ENCODE measurements around the gene CCDC27.

Gene CCDC27

DNA sequence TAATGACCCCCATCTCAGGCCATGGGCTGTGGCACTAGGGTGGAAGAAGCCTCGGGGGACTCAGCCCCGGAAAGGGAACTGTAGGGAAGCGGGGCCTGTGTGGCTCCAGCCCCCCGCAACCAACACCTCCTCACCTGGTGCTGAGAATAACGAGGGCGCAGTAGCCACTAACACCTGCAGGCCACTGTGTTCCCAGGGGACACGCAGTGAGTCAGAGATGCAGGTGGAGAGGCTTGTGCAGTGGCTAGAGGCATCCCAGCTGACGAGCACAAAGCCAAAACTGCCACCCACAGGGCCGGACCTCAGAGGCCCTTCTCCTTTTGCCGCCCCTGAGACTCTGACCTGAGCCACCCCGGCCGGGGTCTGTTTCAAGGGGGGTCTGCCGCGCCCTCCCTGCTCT, 33.5 kb upstream of the CCDC27 start:
- no peak for DNase-seq (ENCODE audit: low read depth)

DNA sequence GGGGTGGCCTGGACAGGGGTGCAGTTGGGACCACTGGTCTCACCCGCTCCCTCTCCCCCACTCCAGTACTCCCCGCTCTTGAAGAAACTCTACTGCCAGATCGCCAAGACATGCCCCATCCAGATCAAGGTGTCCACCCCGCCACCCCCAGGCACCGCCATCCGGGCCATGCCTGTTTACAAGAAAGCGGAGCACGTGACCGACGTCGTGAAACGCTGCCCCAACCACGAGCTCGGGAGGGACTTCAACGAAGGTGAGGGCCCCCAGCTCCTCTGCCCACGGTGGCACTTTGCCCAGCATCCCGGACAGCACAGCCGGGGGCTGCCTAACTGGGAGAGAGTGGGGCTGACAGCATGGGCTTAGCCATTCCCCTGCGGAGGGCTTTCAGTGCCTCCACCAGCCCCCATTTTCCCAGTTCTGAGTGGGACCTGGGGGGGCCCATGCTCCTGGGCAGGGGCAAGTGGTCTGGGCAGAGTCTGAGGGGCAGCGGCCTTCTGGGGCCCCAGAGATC, 30.2 kb upstream of the CCDC27 start:
- DNase-seq (ENCODE audit: low read depth): no peak

- no peak for DNase-seq (ENCODE audit: low read depth)
Measured at GRCh38 chr1:3722846-3723245, 29.4 kb upstream of the CCDC27 start.

DNA sequence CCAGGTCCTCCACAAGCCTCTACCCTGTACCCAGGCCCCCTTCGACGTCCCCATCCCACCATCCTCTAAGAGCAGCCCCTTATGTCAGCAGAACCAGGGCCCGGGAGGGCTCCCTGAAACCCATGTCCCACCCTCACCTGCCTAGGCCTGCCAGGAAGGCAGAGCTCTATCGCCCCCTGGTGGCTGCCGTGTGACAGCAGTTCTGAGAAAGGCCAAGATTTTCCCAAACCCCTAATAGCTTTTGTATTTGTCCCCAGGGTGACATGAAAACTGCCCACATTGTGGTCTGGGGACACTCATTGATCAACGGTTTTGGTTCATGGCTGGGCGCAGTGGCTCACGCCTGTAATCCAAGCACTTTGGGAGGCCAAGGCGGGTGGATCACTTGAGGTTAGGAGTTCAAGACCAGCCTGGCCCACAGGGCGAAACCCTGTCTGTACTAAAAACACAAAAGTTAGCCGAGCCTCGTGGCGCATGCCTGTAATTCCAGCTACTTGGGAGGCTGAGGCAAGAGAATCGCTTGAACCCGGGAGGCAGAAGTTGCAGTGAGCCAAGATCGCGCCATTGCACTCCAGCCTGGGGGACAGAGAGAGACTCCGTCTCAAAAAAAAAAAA, 27.7 kb upstream of the CCDC27 start:
- peak; percentile 57 for DNase-seq (ENCODE audit: low read depth)

- DNase-seq (ENCODE audit: low read depth): no peak
Measured at GRCh38 chr1:3725366-3725765, 26.9 kb upstream of the CCDC27 start.

- DNase-seq (ENCODE audit: low read depth): no peak
Measured at GRCh38 chr1:3727042-3727824, 25.0 kb upstream of the CCDC27 start.

GRCh38 chr1:3727825-3728776, 24.1 kb upstream of the CCDC27 start:
- no peak for DNase-seq (ENCODE audit: low read depth)

DNA sequence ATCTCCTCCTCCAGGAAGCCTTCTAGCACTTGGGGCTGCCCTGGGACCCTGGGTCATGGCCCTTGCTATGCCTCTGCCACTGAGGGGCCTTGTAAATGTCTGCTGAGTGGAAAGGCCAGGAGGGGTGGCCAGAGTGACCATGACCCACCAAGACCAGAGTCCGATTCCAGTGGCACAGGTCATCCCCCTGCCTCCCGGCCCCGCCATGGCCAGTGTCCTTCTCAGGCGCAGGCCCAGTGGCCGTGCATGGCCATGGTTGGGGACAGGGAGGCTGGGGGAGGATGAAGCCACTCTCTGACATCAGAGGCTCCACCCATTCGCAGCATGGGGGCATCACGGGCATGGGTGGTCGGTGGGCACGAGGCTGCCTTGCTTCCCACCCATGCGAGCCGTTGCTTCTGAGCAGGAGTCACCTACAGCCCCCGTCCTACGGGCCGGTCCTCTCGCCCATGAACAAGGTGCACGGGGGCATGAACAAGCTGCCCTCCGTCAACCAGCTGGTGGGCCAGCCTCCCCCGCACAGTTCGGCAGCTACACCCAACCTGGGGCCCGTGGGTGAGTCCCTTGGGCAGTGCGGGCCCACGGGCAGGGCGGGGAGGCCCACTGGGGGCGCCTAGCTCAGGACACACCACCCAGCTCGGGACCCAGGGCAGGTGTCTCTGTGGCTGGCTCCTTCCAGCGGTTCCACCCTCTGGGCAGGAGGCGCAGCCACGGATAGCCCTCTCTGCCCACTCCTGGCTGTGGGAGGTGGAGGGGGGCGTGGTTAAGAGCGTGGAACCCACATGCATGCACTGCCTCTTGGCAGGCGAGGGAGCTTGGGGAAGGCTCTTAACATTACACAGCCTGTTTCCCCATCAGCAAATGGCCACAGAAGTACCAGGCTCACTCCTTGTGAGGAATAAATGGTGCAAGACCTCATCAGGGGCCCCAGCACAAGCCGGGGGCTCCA, 22.4 kb upstream of the CCDC27 start:
- DNase-seq (ENCODE audit: low read depth): no peak

DNA sequence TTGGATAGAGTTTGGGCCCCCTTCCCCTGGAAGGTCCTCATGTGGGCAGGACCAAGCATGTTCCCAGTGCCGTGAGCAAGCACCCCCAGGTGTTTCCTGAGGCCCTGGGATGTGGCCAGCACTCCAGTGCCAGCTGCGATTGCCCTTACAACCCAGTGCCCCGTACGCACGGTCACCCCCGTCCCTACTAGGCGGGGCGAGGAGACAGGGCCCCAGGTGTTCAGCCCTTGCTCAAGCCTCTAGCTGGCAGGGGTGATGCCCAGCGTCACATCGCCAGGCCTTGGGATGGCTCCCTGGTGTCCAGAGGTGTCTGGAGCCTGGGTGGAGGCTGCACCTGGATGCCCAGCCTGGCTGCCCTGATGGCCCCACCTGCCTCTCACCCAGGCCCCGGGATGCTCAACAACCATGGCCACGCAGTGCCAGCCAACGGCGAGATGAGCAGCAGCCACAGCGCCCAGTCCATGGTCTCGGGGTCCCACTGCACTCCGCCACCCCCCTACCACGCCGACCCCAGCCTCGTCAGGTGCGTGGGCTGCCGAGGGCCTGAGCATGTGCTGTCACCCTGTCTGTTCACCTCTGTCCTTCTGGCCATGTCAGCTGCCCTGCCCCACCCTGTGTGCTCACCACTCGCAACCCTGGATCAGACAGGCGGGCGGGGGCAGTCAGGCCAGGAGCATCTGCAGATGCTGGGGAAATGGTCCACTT, 21.6 kb upstream of the CCDC27 start:
- DNase-seq (ENCODE audit: low read depth): no peak

- DNase-seq (ENCODE audit: low read depth): no peak
Measured at GRCh38 chr1:3731583-3732433, 20.4 kb upstream of the CCDC27 start.

GRCh38 chr1:3732434-3733093, 19.7 kb upstream of the CCDC27 start:
- DNase-seq (ENCODE audit: low read depth): no peak

GRCh38 chr1:3733094-3733882, 19.0 kb upstream of the CCDC27 start:
- DNase-seq (ENCODE audit: low read depth): no peak

- DNase-seq (ENCODE audit: low read depth): no peak
Measured at GRCh38 chr1:3733883-3734589, 18.2 kb upstream of the CCDC27 start.

DNA sequence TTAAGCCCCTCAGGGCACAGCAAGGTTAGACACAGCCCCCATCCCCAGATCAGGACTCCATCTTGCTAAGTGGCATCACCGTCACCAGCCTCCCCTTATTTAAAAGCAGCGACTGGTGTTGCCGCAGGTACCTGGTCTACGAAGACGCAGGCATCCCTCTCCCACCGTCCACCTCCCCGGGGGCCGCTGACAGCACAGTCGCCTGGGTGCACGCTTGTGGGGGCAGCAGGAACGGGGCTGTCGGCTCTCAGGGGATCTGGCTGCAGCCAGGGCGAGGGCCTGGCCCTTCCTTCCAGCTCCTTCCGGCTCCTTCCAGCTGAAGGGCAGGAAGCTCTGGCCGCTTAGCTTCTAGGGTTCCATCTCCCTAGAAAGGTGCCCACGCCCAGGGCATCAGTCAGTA, 17.6 kb upstream of the CCDC27 start:
- no peak for DNase-seq (ENCODE audit: low read depth)

DNA sequence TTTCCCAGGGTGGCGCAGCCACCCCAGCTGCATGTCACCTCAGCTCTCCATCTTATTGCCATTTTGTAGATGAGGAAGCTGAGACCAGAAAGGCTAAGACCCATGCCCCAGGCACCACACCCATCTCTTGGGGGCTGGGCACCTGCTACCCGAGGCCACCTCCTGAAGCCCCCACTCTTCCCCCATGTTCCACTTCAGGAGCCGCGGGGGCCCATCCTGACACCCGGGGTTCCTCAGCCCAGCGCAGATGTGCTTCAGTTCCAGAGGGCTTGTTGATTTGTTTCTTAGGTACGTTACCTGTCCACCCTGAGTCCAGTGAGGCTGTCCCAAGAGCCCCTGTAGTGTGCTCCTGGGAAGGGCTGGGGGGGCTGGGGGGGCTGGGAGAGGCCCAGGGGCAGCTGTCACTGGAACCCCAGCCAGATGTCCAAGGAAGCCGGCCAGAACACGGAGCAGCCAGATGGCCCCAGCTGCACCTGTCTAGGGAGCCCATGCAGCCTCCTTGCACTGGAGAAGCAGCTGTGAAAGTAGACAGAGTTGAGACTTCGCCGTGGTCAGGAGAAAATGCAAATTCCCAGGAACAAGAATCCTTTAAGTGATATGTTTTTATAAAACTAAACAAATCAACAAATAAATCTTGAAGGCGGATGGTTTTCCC, 17.1 kb upstream of the CCDC27 start:
- DNase-seq (ENCODE audit: low read depth): no peak

DNA sequence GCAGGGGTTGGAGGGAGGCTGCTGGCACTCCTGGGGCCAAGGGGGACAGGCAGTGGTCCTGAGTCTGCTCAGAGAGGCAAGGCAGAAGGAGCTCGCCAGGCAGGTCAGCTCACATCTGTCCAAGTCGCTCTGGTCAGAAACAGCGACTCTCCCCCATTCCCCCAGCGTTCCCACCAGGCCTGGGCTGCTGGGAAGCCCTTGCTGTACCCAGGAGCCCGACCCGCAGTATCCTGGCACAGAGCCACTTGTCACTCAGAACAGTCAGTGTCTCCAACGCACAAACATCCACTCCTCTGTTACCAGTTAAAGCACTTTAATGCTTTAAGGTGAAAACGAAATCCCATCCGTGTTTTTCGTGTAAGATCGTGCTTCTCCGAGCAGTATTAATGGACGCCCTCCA, 16.6 kb upstream of the CCDC27 start:
- DNase-seq (ENCODE audit: low read depth): no peak

- DNase-seq (ENCODE audit: low read depth): no peak
Measured at GRCh38 chr1:3736131-3736561, 16.1 kb upstream of the CCDC27 start.
